T47D (cell line): ENCODE data around the gene DUSP2.

Experiments used
- DNase-seq, 2 experiments: peaks; one replicate each; pipeline versions ENCODE4 v3.0.0 to v3.0.0-alpha.2; 2011 to 2012; ENCODE audit warnings: low read depth in 1 of 2, low spot score in 1 of 2
- JUND ChIP-seq: IDR thresholded peaks from 2 replicates; pipeline ENCODE4 v1.6.1; 2012; ENCODE audit warnings: low read depth
- in situ Hi-C: cut with HindIII; loops from 2 replicates; pipeline ENCODE4 v1.10.0; 2016; ENCODE audit warnings: low sequenced_read_pairs, low pct_unique_long_range_greater_than_20kb

The DUSP2 gene

GRCh38 chr2:96103187-96103601 lies 42.0 kb downstream of the DUSP2 start:
- no peak for TF ChIP-seq JUND
- DNase-seq: no peak
- in situ Hi-C loops: no loop called here

- DNase-seq: no peak
- no peak for TF ChIP-seq JUND
- in situ Hi-C loops: no loop called here
Measured at GRCh38 chr2:96102596-96103186, 42.5 kb downstream of the DUSP2 start.

- in situ Hi-C loops: no loop called here
- TF ChIP-seq JUND: no peak
- DNase-seq: no peak
Measured at GRCh38 chr2:96100893-96101304, 44.3 kb downstream of the DUSP2 start.

- TF ChIP-seq JUND: no peak
- in situ Hi-C loops: no loop called here
- DNase-seq: no peak
Measured at GRCh38 chr2:96099861-96100798, 45.1 kb downstream of the DUSP2 start.

GRCh38 chr2:96098900-96099590 lies 46.2 kb downstream of the DUSP2 start:
- TF ChIP-seq JUND: no peak
- in situ Hi-C loops: no loop called here
- DNase-seq: no peak

GRCh38 chr2:96097951-96098823 lies 47.1 kb downstream of the DUSP2 start:
- in situ Hi-C loops: no loop called here
- no peak for TF ChIP-seq JUND
- DNase-seq: no peak

- TF ChIP-seq JUND: no peak
- DNase-seq: no peak
- in situ Hi-C loops: no loop called here
Measured at GRCh38 chr2:96097441-96097840, 47.8 kb downstream of the DUSP2 start.

- no peak for TF ChIP-seq JUND
- in situ Hi-C loops: no loop called here
- no peak for DNase-seq
Measured at GRCh38 chr2:96095116-96095636, 50.1 kb downstream of the DUSP2 start.

- in situ Hi-C loops: no loop called here
- no peak for TF ChIP-seq JUND
- DNase-seq: no peak
Measured at GRCh38 chr2:96093528-96093927, 51.7 kb downstream of the DUSP2 start.
